Fibroblast of lung (primary cell): ENCODE measurements around the gene PLCXD3.

Experiments
- EZH2 ChIP-seq: IDR thresholded peaks from 2 replicates; pipeline ENCODE4 v1.5.1; 2012; ENCODE audit warnings: low read length, control low read depth, mild to moderate bottlenecking; ENCODE audit errors: missing control alignments
- TF ChIP-seq, protein P1 (sequence below), 2 donors: IDR thresholded peaks in 1 of 2; conservative IDR thresholded peaks in 1 of 2; 1 replicate in 1 of 2; 2 replicates in 1 of 2; pipeline ENCODE4 v1.5.1; 2011 to 2012; ENCODE audit warnings: low read length in 2 of 2, control low read depth in 1 of 2, inconsistent platforms in 1 of 2, low read depth in 1 of 2, mild to moderate bottlenecking in 1 of 2

GRCh38 chr5:41284938-41285337, 225.5 kb downstream of the PLCXD3 start:
- TF ChIP-seq, protein P1, sequence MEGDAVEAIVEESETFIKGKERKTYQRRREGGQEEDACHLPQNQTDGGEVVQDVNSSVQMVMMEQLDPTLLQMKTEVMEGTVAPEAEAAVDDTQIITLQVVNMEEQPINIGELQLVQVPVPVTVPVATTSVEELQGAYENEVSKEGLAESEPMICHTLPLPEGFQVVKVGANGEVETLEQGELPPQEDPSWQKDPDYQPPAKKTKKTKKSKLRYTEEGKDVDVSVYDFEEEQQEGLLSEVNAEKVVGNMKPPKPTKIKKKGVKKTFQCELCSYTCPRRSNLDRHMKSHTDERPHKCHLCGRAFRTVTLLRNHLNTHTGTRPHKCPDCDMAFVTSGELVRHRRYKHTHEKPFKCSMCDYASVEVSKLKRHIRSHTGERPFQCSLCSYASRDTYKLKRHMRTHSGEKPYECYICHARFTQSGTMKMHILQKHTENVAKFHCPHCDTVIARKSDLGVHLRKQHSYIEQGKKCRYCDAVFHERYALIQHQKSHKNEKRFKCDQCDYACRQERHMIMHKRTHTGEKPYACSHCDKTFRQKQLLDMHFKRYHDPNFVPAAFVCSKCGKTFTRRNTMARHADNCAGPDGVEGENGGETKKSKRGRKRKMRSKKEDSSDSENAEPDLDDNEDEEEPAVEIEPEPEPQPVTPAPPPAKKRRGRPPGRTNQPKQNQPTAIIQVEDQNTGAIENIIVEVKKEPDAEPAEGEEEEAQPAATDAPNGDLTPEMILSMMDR (conservative IDR thresholded peaks at IDR 0.05 in 1 of 2, IDR thresholded peaks at IDR 0.05 in 1 of 2; ENCODE audit: low read depth in 1 of 2, low read length in 2 of 2), result no peak
- TF ChIP-seq EZH2, result no peak
